Measurements from ENCODE around the gene AXIN2. TPM values are rescaled to one million over a fixed set of nuclear protein-coding genes. Genes with fewer than 3 reads are reported as not detected.

AXIN2 gene
- total RNA-seq, 1 donor from 2014 or later: 21.0 TPM

DNA sequence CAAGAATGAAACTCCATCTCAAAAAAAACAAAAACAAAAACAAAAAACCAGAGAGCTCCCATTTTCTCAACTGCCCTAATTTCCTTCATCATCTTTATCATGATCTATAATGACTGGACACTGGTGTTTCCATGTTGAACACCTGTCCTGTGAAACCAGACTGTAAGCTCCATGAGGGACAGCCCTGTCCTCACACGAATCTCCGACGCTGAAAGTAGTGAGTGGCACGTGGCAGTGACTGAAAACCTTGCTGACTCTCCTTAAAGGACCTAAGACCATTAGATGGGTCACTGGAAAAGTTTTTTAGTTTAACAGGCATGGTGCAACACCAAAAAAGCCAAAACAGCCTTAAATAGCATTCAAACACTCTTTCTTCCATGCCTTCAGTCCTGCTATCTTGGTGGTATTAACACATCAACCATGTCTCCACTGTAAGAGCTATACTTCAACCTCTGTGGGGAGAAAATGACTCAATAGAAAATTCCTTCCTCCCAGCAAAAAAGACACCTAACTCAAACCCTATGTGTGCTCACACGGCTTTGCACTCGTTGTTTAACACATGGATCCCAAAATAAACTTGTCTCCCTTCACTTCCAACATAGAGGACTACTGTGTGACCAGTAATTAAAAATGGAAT is 8.3 kb downstream of the AXIN2 start:
- TF ChIP-seq, protein P1, sequence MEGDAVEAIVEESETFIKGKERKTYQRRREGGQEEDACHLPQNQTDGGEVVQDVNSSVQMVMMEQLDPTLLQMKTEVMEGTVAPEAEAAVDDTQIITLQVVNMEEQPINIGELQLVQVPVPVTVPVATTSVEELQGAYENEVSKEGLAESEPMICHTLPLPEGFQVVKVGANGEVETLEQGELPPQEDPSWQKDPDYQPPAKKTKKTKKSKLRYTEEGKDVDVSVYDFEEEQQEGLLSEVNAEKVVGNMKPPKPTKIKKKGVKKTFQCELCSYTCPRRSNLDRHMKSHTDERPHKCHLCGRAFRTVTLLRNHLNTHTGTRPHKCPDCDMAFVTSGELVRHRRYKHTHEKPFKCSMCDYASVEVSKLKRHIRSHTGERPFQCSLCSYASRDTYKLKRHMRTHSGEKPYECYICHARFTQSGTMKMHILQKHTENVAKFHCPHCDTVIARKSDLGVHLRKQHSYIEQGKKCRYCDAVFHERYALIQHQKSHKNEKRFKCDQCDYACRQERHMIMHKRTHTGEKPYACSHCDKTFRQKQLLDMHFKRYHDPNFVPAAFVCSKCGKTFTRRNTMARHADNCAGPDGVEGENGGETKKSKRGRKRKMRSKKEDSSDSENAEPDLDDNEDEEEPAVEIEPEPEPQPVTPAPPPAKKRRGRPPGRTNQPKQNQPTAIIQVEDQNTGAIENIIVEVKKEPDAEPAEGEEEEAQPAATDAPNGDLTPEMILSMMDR (IDR thresholded peaks at IDR 0.05; ENCODE audit: borderline replicate concordance): no peak
- Histone ChIP-seq H3K27ac (replicated peaks) (no peak overlapping the region), H3K27me3 (ENCODE audit: low read depth) (no peaks in the 10 kb centered on the region), H3K9me3 (replicated peaks) (no peaks in the 10 kb centered on the region), H3K36me3 (peaks cover 11% of the 10 kb centered on the region), H3K4me3 (no peak overlapping the region), H3K4me1 (no peaks in the 10 kb centered on the region)
- DNase-seq: no peak
- intact Hi-C loops (cut with micrococcal nuclease): no loop called here

DNA sequence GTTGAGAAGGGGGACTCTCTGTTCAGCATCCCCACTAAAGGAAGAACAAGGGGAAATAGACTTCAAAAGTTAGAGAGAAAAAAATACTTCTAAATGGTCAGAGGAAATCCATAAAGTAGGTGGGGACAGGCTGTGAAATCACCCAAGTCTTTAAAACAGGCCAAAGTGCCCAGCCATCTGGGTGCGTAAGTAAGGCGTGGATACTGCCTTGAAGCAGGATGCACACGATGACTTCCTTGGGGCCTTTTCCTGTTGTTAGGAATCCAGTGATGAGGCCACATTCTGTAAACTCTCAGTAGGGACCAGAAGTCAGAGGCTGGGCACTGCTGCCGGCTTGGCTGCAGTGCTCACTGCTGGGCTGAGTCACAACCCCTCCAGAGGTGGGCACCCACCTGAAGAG is 9.2 kb downstream of the AXIN2 start:
- no peak overlapping the region for H3K27ac ChIP-seq (replicated peaks)
- H3K36me3 ChIP-seq: peaks cover 11% of the 10 kb centered on the region
- no peak for DNase-seq
- H3K9me3 ChIP-seq (replicated peaks): no peaks in the 10 kb centered on the region
- intact Hi-C loops (cut with micrococcal nuclease): no loop called here
- H3K4me1 ChIP-seq: peaks cover 1% of the 10 kb centered on the region
- H3K4me3 ChIP-seq: no peak overlapping the region
- TF ChIP-seq, protein P1 (IDR thresholded peaks at IDR 0.05; ENCODE audit: borderline replicate concordance): no peak
- no peaks in the 10 kb centered on the region for H3K27me3 ChIP-seq (ENCODE audit: low read depth)

DNA sequence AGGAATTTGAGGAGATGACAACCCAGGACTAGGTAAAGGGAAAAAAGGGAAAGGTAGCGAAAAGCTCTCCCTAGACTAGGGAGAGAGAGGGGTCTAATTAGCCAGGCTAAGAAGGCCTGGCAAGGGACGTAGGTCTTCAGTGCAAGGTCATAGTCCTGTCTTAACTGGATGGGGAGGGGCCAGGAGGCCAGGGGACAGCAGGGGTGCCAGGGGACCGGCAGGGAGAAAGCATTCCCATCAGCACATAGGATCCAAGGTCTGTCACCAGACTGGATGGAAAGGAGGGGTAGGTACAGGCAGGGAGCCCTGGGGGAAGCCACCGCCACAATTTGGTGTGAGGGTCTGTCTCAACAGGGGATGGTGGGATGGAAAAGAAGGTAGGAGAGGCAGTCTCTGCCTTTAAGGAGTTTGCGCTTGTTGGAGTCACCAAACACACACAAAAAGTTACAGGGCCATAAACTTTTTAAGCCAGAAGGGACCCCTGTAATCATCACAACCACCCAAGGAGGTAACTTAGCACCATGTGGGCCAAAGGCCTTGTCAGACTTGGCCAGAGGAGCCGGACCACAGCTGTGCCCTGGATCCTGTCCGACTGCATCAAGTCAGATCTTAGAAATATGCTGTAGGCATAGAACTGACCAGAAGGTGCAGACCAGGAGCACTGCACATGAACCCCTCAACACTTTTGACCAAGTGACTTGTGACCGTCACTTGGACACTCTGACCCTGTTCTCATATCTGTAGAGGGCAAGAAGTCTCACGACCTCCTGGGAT is 10.0 kb downstream of the AXIN2 start:
- no peak for DNase-seq
- no peaks in the 10 kb centered on the region for H3K9me3 ChIP-seq (replicated peaks)
- TF ChIP-seq, protein P1 (IDR thresholded peaks at IDR 0.05; ENCODE audit: borderline replicate concordance): no peak
- no peak overlapping the region for H3K4me3 ChIP-seq
- H3K4me1 ChIP-seq: peaks cover 9% of the 10 kb centered on the region
- intact Hi-C loops (cut with micrococcal nuclease): no loop called here
- peaks cover 11% of the 10 kb centered on the region for H3K36me3 ChIP-seq
- H3K27ac ChIP-seq (replicated peaks): no peak overlapping the region
- H3K27me3 ChIP-seq (ENCODE audit: low read depth): no peaks in the 10 kb centered on the region

DNA sequence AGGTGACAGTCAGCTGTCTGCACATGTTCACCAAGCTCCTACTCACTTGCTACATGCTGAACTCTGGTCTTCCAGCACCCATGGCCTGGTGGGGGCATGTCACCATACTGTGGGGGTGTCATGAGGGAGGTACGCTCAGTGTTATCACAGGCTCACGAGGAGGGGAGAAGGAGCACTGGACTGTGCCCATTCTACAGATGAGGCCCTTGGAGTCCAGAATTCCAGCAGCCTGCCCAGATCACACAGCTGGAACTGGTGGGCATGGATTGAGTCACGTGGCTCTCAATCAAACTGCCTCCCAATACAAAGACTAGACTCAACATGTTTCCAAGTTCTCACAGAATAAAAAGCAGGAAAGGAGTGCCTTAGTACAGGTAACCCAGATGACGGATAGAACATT is 10.7 kb downstream of the AXIN2 start:
- H3K27me3 ChIP-seq (ENCODE audit: low read depth): no peaks in the 10 kb centered on the region
- H3K36me3 ChIP-seq: peaks cover 11% of the 10 kb centered on the region
- no peaks in the 10 kb centered on the region for H3K9me3 ChIP-seq (replicated peaks)
- no peak for DNase-seq
- TF ChIP-seq, protein P1 (IDR thresholded peaks at IDR 0.05; ENCODE audit: borderline replicate concordance): no peak
- peaks cover 16% of the 10 kb centered on the region for H3K4me1 ChIP-seq
- no peak overlapping the region for H3K27ac ChIP-seq (replicated peaks)
- H3K4me3 ChIP-seq: no peak overlapping the region
- intact Hi-C loops (cut with micrococcal nuclease): no loop called here

DNA sequence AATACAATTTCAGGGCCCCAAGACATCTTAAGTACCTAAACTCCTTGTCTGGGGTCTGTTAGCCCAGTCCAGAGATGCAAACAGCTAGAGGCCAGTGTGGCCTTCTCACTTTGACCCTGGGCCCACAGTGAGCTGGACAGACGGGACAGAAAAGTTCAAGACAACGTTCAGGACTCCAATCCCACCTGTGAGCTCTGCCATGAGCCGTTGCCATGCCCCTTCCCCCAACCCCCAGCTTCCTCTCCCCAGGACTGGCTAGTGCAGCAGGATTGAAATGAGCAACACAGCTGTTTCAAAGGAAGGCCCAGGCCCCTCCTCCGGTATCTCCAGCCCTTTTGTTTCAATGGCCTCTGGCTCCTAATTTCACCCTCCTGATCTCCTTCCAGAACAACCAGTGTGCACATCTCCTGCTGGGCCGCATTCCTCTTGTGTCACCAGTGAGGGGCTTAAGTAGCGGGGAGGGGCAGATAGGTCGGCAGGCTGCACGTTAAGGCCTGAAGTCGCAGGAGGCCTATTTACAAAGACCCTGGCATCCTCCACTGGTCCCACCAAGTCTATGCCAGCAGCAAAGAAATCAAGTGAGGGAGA is 11.3 kb downstream of the AXIN2 start:
- intact Hi-C loops (cut with micrococcal nuclease): no loop called here
- TF ChIP-seq, protein P1 (IDR thresholded peaks at IDR 0.05; ENCODE audit: borderline replicate concordance): no peak
- H3K4me3 ChIP-seq: no peak overlapping the region
- H3K27ac ChIP-seq (replicated peaks): no peak overlapping the region
- no peak for DNase-seq
- peaks cover 11% of the 10 kb centered on the region for H3K36me3 ChIP-seq
- H3K4me1 ChIP-seq: peaks cover 22% of the 10 kb centered on the region
- no peaks in the 10 kb centered on the region for H3K9me3 ChIP-seq (replicated peaks)
- H3K27me3 ChIP-seq (ENCODE audit: low read depth): no peaks in the 10 kb centered on the region

All from left ventricle myocardium inferior (tissue), 1 donor.